GM12892 (cell line): ENCODE measurements around the gene CES2.

Experiments used
- DNase-seq: peaks from one replicate; pipeline ENCODE4 v3.0.0; 2011; ENCODE audit not compliant: insufficient read length
- FAIRE-seq: peaks from 2 replicates; lab custom pipeline; 2011; peaks lifted over from hg19 to GRCh38; lab: Jason Lieb, UNC
- POLR2A ChIP-seq: IDR thresholded peaks from 2 replicates; pipeline ENCODE4 v1.6.1; 2011; ENCODE audit warnings: low read depth, low read length, control low read depth
- POLR2AphosphoS5 ChIP-seq: IDR thresholded peaks from 2 replicates; pipeline ENCODE4 v1.6.1; 2011; ENCODE audit warnings: low read depth, low read length, control low read depth
- TAF1 ChIP-seq: IDR thresholded peaks from 2 replicates; pipeline ENCODE4 v1.6.1; 2011; ENCODE audit warnings: low read depth, mild to moderate bottlenecking, control low read depth, low read length, borderline replicate concordance

The CES2 gene

DNA sequence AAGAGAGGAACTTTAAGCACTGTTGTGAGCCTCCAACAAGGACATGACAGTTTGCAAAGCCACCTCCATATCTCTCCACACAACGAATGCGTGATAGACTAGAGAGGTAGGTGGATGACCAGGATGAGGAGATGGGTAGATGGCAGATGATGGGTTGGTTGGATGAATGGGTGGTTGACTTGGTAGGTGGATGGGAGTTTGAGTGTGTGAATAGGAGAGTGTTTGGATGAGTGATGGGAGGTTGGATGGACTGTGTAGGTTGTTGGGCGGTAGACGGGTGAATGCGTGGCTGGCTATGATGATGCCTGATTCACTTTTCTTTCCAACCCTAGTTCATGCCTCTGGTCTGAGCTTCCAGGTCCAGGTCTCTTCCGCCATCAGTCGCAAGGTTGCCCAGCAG is 20.8 kb upstream of the CES2 start:
- no peak for FAIRE-seq

DNA sequence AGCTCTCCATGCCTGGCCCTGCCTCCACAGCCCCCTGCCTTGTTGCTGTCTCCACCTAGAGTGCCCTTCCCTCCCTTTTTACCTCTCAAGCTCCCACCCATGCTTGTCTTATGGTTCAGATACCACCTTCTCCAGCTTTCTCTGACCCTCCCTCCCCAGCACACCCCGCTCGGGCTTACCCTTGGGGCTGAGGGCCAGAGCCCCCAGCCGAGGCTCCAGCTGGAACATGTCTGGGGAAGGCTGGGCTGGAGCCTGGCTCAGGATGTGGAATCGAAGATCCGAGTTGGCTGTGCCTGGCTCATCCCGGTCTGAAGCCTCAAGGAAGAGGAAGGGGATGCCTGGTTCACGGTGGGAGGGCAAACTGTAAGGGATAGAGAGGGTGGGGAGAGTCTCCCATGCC is 20.3 kb upstream of the CES2 start:
- DNase-seq (no peak), FAIRE-seq (no peak)
- TF ChIP-seq TAF1: no peak
- no peak for TF ChIP-seq POLR2A
- TF ChIP-seq POLR2AphosphoS5: no peak

More for the DNA sequence above, 20.8 kb upstream of the CES2 start:
- no peak for DNase-seq
- TF ChIP-seq POLR2A: no peak
- no peak for TF ChIP-seq POLR2AphosphoS5
- no peak for TF ChIP-seq TAF1

DNA sequence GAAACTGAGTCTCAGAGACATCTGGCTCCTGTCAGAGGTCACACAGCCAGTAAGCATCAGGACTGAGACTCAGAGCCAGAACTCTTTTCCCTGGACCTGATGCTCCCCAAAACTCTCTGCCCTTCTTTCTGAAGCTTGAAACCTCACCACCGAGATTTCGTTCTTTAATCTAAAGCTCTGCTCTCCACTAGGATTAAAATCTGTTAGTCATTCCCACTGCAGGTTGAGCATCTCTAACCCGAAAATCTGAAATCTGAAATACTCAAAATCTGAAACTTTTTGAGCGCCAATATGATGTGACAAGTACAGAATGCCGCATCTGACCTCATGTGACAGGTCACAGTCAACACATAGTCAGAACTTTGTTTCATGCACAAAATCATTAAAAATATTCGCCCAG is 18.8 kb upstream of the CES2 start:
- TF ChIP-seq TAF1 (no peak), POLR2A (no peak), POLR2AphosphoS5 (no peak)
- no peak for FAIRE-seq
- DNase-seq: no peak

DNA sequence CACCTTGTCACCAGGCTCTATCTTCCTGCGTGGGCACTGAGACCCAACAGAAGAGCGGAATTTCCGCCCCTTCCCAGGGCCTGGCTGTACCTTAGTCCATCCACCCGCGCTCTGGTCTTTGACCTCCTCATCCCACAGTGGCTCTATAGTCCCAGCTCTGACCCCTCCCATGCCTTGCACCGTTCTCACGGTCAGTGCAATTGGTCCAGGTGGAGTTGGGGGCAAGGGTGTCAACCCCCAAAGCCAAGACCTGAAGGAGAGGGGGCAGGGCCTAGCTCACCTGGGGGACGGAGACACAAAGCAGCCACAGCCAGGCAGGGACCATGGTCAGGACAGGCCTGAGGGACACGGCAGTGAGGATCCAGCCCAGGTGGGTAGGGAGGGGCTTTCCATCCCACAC is 17.6 kb upstream of the CES2 start:
- DNase-seq (no peak), FAIRE-seq (no peak)
- TF ChIP-seq POLR2A (no peak), POLR2AphosphoS5 (no peak), TAF1 (no peak)

DNA sequence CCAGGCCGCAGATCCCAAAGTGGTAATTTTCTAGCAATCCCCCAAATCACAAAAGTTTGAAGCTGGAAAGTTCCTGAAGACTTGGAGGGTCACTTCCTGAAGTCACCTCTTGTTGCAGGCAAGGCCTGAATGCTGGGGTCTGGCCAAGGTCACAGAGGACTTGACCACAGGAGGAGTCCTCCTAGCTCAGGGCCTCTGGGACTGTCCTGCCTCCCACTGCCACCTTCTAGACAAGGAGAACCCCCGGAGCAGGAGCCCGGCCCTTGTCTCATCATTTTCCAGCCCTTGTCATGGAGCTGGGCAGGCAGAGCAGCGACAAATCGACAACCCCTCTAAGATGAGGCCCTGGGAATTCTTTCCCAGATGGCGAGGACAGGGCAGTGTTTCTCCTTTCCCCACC is 17.0 kb upstream of the CES2 start:
- FAIRE-seq: no peak
- TF ChIP-seq POLR2AphosphoS5 (no peak), TAF1 (no peak), POLR2A (no peak)
- no peak for DNase-seq

DNA sequence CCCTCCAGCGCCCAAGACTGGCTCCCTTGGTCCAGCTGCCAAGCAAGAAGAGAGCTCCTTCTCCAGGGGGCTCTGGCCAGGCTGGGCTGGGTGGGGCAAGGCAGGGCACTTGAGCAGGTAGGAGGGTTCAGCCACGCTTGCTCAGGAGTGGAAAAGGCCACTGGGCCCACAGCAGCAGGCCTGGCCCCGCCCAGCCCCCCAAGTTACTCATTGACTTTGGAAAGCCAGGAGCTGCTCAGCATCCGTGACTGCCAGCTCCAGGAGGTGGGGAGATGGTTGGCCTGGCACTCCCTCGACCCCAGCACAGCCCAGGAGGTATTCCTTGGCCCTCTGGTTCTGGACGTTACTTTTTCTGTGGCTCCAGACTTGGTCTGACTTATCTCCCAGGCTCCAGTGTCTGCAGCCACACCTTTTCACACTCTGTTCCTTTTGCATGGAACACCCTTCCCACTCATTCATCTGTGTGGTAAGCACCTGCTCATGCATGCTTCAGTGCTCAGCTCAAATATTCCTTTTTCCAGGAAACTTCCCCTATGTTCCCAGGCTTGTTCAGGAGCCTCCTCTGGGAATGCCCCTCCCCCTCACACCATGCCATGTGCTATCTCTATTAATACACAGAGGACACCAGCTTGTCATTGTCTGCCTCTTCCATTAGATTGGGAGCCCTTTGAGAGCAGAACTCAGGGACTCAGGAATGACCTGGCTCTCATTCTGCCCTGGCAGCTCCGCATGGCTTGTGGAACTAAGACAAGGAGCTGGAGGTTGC is 16.3 kb upstream of the CES2 start, which contains the start of gene CDH16:
Gene CDH16, minus strand, starts transcription at position 83 of the 766 bp plus-strand sequence. CDS start 820 bp downstream, outside the sequence.
- FAIRE-seq (no peak), DNase-seq (no peak)
- no peak for TF ChIP-seq POLR2A
- no peak for TF ChIP-seq TAF1
- no peak for TF ChIP-seq POLR2AphosphoS5

DNA sequence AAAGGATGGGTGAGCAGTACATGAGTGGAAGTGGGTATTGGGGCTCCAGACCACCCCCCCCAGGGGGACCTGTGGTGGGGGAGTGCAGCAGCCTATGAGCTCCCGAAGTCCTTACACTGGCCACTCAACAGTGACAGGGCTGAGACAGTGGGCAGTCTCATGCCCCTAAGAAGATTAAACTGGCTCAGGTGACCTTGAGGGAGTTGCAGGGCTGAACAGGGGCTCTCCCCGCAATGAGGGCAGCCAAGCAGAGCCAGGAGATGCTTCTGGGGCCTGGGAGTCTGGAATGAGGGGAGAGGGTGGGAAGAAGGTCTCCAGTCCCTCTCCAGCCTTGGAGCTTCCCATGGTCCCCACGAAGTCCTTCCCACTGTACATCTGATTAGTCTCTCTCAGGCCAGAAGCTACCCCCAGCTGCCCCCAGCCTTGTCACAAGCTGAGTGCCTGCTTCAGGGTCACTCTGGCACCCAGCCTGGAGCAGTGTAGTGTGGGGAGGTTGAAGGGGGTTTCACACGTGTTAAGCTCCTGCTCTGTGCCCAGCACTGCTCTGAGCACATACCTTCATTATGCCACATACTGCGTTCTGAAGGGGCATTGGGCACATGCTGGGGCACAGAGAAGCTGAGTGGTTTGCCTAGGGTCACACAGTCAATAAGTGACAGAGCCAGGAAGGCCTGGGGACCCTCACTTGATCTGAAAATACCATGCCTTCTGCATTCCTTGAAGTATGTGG is 15.6 kb upstream of the CES2 start:
- DNase-seq: no peak

DNA sequence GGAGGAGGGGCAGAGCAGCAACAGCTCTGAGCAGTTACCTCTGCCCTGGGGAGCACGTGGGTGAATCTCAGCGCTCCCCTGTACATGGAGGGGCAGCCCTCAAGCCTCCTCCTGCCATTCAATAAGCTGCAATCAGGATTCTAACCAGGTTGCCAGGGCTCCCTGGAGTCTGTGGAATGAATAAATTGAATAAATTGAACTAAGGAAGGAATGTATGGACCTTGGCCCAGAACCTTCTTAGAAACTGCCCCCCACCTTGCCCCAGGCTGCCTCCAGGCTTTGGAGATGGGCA is 15.1 kb upstream of the CES2 start:
- no peak for DNase-seq
- FAIRE-seq: no peak
- TF ChIP-seq POLR2AphosphoS5 (no peak), TAF1 (no peak), POLR2A (no peak)

More for the DNA sequence above, 15.6 kb upstream of the CES2 start:
- TF ChIP-seq POLR2AphosphoS5 (no peak), TAF1 (no peak), POLR2A (no peak)
- FAIRE-seq: no peak

DNA sequence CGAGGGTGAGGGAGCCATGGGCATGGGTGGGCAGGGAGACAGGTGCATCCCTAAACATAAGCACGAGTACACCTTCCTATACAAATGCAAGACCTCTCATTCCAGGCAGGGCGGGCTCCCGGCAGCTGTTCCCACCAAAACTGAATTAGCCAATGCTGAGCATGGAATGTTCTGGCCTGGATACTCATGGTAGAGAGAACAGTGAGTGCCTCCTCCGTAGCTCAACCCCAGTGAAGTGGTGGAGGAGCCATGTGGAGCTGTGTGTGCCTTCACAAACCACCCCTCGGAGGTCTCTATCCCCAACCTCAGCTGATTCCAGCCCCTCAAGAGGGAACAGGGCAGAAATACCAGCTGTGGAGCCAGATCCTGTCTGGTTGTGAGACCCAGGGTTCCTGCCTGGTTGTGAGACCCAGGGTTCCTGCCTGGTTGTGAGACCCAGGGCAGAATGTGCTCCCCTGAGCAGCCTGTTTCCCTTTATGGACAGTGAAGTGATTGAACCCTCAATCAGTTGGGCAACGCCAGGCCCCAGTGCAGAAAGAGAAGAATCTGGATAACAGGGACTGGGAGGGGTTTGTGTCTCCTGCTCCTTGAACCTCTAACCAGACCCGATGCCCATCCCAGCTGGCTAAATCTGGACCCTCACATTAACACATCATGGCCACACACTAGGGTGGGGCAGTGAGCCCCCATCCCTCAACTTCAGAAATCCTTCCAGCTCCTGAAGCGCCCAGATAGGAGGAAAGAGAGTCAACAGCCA is 14.2 kb upstream of the CES2 start:
- DNase-seq: no peak
- no peak for FAIRE-seq
- TF ChIP-seq POLR2AphosphoS5: no peak
- TF ChIP-seq TAF1: no peak
- no peak for TF ChIP-seq POLR2A

DNA sequence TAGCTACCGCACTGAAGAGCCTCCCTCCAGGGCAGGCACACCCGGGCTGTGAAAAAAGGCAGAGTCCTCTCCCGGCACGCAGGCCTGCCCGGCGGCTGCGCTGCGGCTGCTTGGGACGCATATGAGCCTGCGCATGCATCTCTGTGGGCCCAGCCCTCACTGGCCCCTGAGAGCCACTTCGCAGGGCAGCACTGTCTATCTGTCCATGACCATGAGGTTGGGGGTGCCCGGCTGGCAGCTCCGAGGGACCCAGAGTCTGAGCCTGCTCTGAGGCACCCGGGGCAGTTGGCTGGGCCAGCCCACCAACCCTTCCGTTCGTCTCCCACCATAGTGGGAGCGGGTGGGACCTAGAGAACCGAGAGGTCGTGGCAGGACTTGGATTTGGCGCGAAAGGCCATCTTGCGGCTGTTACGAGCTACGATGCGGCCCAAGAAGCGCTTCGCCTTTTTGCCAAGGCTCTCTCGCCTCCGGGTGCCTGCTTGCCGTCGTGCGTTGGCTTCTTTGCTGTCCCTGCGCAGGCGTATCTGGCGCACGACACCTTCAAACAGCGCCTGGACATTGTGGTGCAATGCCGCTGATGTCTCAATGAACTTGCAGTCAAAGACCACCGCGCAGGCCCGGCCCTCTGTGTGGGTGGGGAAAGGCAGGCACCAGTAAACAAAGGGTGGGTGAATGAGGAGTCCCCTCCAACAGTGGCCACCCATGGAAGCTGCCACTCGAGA is 13.4 kb upstream of the CES2 start:
- TF ChIP-seq POLR2AphosphoS5 (no peak), POLR2A (no peak), TAF1 (no peak)
- no peak for DNase-seq
- no peak for FAIRE-seq

DNA sequence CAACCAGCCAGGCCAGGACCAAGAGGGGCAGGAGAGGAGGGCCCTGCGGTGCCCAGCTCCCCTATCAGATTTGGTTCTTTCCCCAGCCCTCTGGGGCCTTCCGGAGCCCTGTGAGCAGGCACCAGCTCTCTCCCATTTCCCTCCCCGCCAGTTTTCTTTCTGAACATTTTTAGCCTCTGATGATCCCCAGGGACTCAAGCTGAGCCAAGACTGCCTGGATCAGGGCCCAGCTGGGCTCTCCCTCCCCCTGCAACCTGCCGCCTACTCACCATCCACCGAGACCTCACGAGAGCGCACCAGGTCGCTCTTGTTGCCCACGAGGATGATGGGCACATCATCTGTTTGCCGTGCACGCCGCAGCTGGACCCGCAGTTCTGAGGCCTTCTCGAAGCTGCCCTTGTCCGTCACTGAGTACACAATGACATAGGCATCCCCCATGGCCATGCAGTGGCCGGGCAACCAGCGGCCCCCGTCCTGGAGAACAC is 12.0 kb upstream of the CES2 start:
- FAIRE-seq: no peak
- no peak for TF ChIP-seq POLR2AphosphoS5
- TF ChIP-seq TAF1: no peak
- TF ChIP-seq POLR2A: no peak
- DNase-seq: no peak
